Measurements from ENCODE around the gene RTN3.
A peak's percentile ranks its signal among the peaks of the same experiment; 100 is the strongest.
"Not testable (repeated sequence)": the region's sequence is repeated elsewhere in the genome, so short reads cannot be mapped to it uniquely, and the experiment has no call there.

RTN3 gene

DNA sequence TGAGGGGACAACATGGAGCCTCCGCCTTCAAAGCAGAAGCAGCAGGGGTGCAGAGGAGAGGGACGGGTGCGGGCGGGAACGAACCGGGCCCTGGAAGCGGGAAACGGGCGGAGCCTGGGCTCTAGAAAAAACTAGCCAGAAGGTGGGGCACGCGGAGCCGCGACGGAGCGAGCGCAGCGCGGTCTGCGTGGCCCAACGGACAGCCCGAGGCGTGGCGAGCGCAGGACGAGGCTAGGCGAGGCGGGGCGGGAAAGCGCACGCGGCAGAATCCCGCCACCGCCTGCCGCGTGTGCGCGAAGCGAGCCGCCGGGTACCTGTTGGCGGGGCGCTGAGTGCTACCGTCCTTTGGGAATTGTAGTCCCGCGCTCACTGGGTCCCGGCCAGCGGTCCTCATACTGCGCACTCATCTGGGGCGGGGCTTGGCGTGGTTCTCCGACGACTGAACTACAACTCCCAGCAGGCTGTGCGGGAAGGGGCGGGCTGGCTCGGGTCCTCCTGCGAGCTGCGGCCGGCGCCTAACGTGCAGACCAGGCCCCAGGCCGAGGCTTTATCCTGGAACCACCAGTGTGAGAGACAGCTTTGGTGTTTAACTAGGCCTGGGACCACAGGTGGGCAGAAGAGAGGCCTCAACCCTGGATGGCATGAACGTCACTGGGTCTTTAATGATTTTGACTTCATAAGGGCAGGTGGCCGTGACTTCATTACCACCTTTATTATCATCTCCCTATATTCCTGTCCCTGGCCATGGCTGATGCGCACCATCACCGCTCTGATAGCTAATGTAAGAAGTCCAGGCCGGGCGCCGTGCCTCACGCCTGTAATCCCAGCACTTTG lies 9.8 kb upstream of the RTN3 start, which contains the start of gene ATL3:
Gene ATL3, minus strand, starts transcription at position 55 of the 834 bp plus-strand sequence. Its CDS starts 41 bp downstream, at position 14.
- no peaks in the 10 kb centered on the region for H3K27me3 Mint-ChIP-seq (ENCODE audit: low read depth)
- H3K36me3 Mint-ChIP-seq (ENCODE audit: low read depth): peaks cover 13% of the 10 kb centered on the region
- no peaks in the 10 kb centered on the region for H3K9me3 Mint-ChIP-seq
- peak within 1 kb of the TSS; percentile 80 for H3K27ac Mint-ChIP-seq
- peak within 1 kb of the TSS; percentile 83 for H3K4me3 Mint-ChIP-seq
- H3K4me1 Mint-ChIP-seq (ENCODE audit: low read depth): peaks cover 33% of the 10 kb centered on the region

GRCh38 chr11:63672156-63672463 lies 9.2 kb upstream of the RTN3 start:
- Mint-ChIP-seq H3K27ac (no peak overlapping the region), H3K36me3 (ENCODE audit: low read depth) (peaks cover 13% of the 10 kb centered on the region), H3K4me3 (peak overlapping the region; percentile 53), H3K9me3 (no peaks in the 10 kb centered on the region), H3K27me3 (ENCODE audit: low read depth) (no peaks in the 10 kb centered on the region), H3K4me1 (ENCODE audit: low read depth) (peaks cover 33% of the 10 kb centered on the region)

GRCh38 chr11:63672936-63673539 lies 8.3 kb upstream of the RTN3 start:
- Mint-ChIP-seq H3K27me3 (ENCODE audit: low read depth) (peaks cover 6% of the 10 kb centered on the region), H3K4me3 (peak overlapping the region; percentile 37), H3K9me3 (no peaks in the 10 kb centered on the region), H3K27ac (peak overlapping the region; percentile 59), H3K4me1 (ENCODE audit: low read depth) (peaks cover 28% of the 10 kb centered on the region), H3K36me3 (ENCODE audit: low read depth) (peaks cover 10% of the 10 kb centered on the region)

DNA sequence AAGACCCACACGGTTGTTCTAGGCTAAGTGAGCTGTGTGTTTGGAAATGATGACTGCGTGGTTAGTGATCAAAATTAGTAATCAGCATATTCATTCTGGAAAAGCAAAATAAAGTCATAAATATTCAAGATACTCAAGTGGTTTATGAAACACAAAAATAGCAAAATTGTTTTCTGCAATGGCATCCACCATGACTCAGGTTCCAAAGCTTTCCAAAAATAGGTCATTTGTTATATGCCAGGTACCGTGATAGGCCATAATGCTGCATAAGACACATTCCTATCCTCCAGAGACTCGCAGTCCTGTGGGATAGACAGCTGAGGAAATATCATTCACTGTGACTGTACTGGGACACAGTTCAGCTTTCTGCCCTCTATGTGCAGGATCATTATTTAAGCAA lies 7.7 kb upstream of the RTN3 start:
- peaks cover 6% of the 10 kb centered on the region for H3K27me3 Mint-ChIP-seq (ENCODE audit: low read depth)
- peaks cover 7% of the 10 kb centered on the region for H3K36me3 Mint-ChIP-seq (ENCODE audit: low read depth)
- no peaks in the 10 kb centered on the region for H3K9me3 Mint-ChIP-seq
- no peak overlapping the region for H3K27ac Mint-ChIP-seq
- peaks cover 24% of the 10 kb centered on the region for H3K4me1 Mint-ChIP-seq (ENCODE audit: low read depth)
- H3K4me3 Mint-ChIP-seq: no peak overlapping the region

DNA sequence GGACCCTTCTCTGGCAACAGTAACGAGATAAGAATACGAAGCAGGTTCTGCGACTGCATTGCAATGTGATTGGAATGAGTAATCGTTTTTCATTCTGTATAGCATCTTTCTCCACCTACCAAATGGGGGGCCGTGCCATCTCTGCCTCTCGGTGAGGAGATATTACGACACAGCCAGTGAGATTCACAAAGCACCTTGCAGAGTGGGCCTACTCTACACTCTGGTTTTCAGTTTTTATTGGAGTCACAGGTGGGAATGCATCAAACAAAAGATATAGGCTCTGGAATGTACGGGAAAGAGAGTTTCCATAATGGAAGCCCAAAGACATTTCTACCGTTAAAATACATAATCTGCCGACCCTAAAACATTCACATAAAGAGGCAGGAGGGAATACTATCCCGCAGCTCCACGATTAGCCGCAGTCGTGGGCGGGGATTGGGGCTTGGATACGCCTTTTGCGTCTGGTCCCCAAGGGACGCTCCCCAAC lies 423 bp upstream of the RTN3 start:
- peaks cover 20% of the 10 kb centered on the region for H3K4me1 Mint-ChIP-seq (ENCODE audit: low read depth)
- peak overlapping the region; percentile 88 for H3K27ac Mint-ChIP-seq
- H3K27me3 Mint-ChIP-seq (ENCODE audit: low read depth): peaks cover 14% of the 10 kb centered on the region
- H3K9me3 Mint-ChIP-seq: no peaks in the 10 kb centered on the region
- peak overlapping the region; percentile 89 for H3K4me3 Mint-ChIP-seq
- peaks cover 2% of the 10 kb centered on the region for H3K36me3 Mint-ChIP-seq (ENCODE audit: low read depth)

- Mint-ChIP-seq H3K9me3 (no peaks in the 10 kb centered on the region), H3K36me3 (ENCODE audit: low read depth) (peaks cover 2% of the 10 kb centered on the region), H3K4me3 (peak overlapping the region; percentile 89), H3K27me3 (ENCODE audit: low read depth) (peaks cover 14% of the 10 kb centered on the region), H3K4me1 (ENCODE audit: low read depth) (peaks cover 20% of the 10 kb centered on the region), H3K27ac (peak overlapping the region; percentile 88)
Observed at GRCh38 chr11:63682066-63683021, 1.0 kb downstream of the RTN3 start.

GRCh38 chr11:63683133-63683991 lies 2.1 kb downstream of the RTN3 start:
- Mint-ChIP-seq H3K4me1 (ENCODE audit: low read depth) (peaks cover 24% of the 10 kb centered on the region), H3K27me3 (ENCODE audit: low read depth) (peaks cover 8% of the 10 kb centered on the region), H3K4me3 (peak overlapping the region; percentile 89), H3K36me3 (ENCODE audit: low read depth) (peaks cover 2% of the 10 kb centered on the region), H3K27ac (no peak overlapping the region), H3K9me3 (no peaks in the 10 kb centered on the region)

- not testable (repeated sequence) for H3K4me3 Mint-ChIP-seq; H3K27ac Mint-ChIP-seq; H3K36me3 Mint-ChIP-seq (ENCODE audit: low read depth); H3K27me3 Mint-ChIP-seq (ENCODE audit: low read depth); H3K9me3 Mint-ChIP-seq
- peaks cover 31% of the 10 kb centered on the region for H3K4me1 Mint-ChIP-seq (ENCODE audit: low read depth)
Observed at GRCh38 chr11:63685158-63685721, 3.9 kb downstream of the RTN3 start.

- Mint-ChIP-seq H3K4me1 (ENCODE audit: low read depth) (peaks cover 27% of the 10 kb centered on the region), H3K27me3 (ENCODE audit: low read depth) (no peaks in the 10 kb centered on the region), H3K27ac (no peak overlapping the region), H3K4me3 (no peak overlapping the region), H3K36me3 (ENCODE audit: low read depth) (peaks cover 2% of the 10 kb centered on the region), H3K9me3 (no peaks in the 10 kb centered on the region)
Observed at GRCh38 chr11:63686926-63687325, 5.6 kb downstream of the RTN3 start.

GRCh38 chr11:63687845-63688244 lies 6.5 kb downstream of the RTN3 start:
- Mint-ChIP-seq H3K27ac (no peak overlapping the region), H3K36me3 (ENCODE audit: low read depth) (peaks cover 2% of the 10 kb centered on the region), H3K4me3 (no peak overlapping the region), H3K9me3 (no peaks in the 10 kb centered on the region), H3K27me3 (ENCODE audit: low read depth) (no peaks in the 10 kb centered on the region), H3K4me1 (ENCODE audit: low read depth) (peaks cover 20% of the 10 kb centered on the region)

GRCh38 chr11:63694596-63694995 lies 13.3 kb downstream of the RTN3 start:
- Mint-ChIP-seq H3K4me1 (ENCODE audit: low read depth) (peaks cover 6% of the 10 kb centered on the region), H3K9me3 (no peaks in the 10 kb centered on the region), H3K27me3 (ENCODE audit: low read depth) (no peaks in the 10 kb centered on the region), H3K4me3 (no peak overlapping the region), H3K27ac (no peak overlapping the region), H3K36me3 (ENCODE audit: low read depth) (no peaks in the 10 kb centered on the region)

DNA sequence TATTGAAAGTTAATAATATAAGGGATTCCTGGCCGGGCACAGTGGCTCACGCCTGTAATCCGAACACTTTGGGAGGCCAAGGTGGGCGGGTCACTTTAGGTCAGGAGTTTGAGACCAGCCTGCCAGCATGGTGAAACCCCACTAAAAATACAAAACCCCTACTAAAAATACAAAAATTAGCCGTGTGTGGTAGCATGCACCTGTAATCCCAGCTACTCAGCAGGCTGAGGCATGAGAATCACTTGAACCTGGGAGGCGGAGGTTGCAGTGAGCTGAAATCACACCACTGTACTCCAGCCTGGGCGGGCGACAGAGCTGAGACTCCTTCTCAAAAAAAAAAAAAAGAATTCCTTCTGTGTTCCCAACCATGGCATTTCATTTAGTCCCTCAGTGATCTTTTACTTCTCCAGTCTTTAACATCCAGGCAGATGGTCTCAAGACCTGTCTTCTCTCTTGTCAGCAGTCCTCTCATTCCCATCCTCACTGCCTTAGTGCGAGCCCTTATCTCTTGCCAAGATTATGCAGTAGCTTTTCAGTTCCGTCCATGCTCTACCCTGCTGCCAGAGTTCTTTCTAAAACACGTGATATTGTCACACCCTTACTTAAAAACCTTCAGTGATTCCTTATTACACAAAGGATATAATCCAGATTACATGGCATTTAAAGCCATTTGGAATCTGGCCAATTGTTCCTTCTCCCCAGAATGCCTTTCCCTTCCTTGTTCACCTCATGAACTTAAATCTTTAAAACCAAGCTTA lies 17.9 kb downstream of the RTN3 start:
- Mint-ChIP-seq H3K9me3 (no peaks in the 10 kb centered on the region), H3K36me3 (ENCODE audit: low read depth) (peaks cover 5% of the 10 kb centered on the region), H3K4me3 (no peak overlapping the region), H3K4me1 (ENCODE audit: low read depth) (peaks cover 1% of the 10 kb centered on the region), H3K27ac (no peak overlapping the region), H3K27me3 (ENCODE audit: low read depth) (no peaks in the 10 kb centered on the region)

DNA sequence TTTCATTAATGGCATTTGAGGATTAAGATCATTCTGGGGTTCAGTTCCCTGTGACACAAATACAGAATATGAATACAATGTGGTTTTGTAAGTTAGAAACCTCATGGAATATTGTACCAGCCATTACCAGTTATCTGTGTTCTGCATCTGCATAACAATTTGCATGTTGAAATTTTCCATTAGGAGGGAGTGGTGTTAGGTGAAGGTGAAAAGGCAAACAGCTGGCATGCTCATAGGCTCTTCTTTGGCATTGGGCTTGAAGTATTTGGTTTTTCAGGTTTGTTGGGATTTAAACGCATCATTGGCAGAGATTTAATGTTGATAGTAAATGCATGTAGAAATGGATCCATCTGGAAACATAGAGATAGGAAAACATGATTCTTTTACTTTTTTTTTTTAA lies 18.6 kb downstream of the RTN3 start:
- no peak overlapping the region for H3K4me3 Mint-ChIP-seq
- no peaks in the 10 kb centered on the region for H3K27me3 Mint-ChIP-seq (ENCODE audit: low read depth)
- no peak overlapping the region for H3K27ac Mint-ChIP-seq
- no peaks in the 10 kb centered on the region for H3K9me3 Mint-ChIP-seq
- peaks cover 5% of the 10 kb centered on the region for H3K36me3 Mint-ChIP-seq (ENCODE audit: low read depth)
- peaks cover 4% of the 10 kb centered on the region for H3K4me1 Mint-ChIP-seq (ENCODE audit: low read depth)
